ENCODE results near the gene XNDC1N.

XNDC1N gene

GRCh38 chr11:71948314-71949027, 20.1 kb upstream of the XNDC1N start:
- no peak for TF ChIP-seq CTCF (IDR thresholded peaks at IDR 0.05; ENCODE audit: control extremely low read depth, extremely low read depth, low read depth, missing control alignments)
- CTCF ChIA-PET: interaction anchor here (0.7 to 3.4 kb wide), 4 partner anchors 10 to 29 kb away, joined by 3 to 13 read pairs (median 4); partner anchors contain the start of genes RNF121 and XNDC1N
- DNase-seq (ENCODE audit: extremely low spot score): no peak
- POLR2A ChIA-PET: interaction anchor here (0.6 kb wide), 1 partner anchor 346 kb away, joined by 3 read pairs; no protein-coding TSS in a partner anchor

- ChIA-PET CTCF (interaction anchor here (5.7 kb wide), 1 partner anchor 9 kb away, joined by 34 read pairs; no protein-coding TSS in a partner anchor), POLR2A (interaction anchor here (1.1 kb wide), 1 partner anchor 17 kb away, joined by 3 read pairs; no protein-coding TSS in a partner anchor)
- DNase-seq (ENCODE audit: extremely low spot score): no peak
- TF ChIP-seq CTCF (IDR thresholded peaks at IDR 0.05; ENCODE audit: control extremely low read depth, extremely low read depth, low read depth, missing control alignments): no peak
Measured at GRCh38 chr11:71947498-71947897, 19.1 kb upstream of the XNDC1N start.

GRCh38 chr11:71946144-71946571, 17.8 kb upstream of the XNDC1N start:
- CTCF ChIA-PET: interaction anchor here (0.9 to 5.7 kb wide), 5 partner anchors 8 to 20 kb away, joined by 3 to 34 read pairs (median 3); partner anchors contain the start of gene XNDC1N
- POLR2A ChIA-PET: interaction anchor here (1.1 kb wide), 1 partner anchor 15 kb away, joined by 3 read pairs; no protein-coding TSS in a partner anchor
- TF ChIP-seq CTCF (IDR thresholded peaks at IDR 0.05; ENCODE audit: control extremely low read depth, extremely low read depth, low read depth, missing control alignments): no peak
- no peak for DNase-seq (ENCODE audit: extremely low spot score)

- POLR2A ChIA-PET: no interaction called here
- no peak for DNase-seq (ENCODE audit: extremely low spot score)
- CTCF ChIA-PET: interaction anchor here (5.0 kb wide), 1 partner anchor 9 kb away, joined by 28 read pairs; no protein-coding TSS in a partner anchor
- TF ChIP-seq CTCF (IDR thresholded peaks at IDR 0.05; ENCODE audit: control extremely low read depth, extremely low read depth, low read depth, missing control alignments): no peak
Measured at GRCh38 chr11:71940561-71941219, 12.3 kb upstream of the XNDC1N start.

GRCh38 chr11:71937826-71938225, 9.4 kb upstream of the XNDC1N start:
- no peak for DNase-seq (ENCODE audit: extremely low spot score)
- CTCF ChIA-PET: interaction anchor here (1.1 to 1.6 kb wide), 3 partner anchors 9 to 39 kb away, joined by 3 to 4 read pairs (median 4); no protein-coding TSS in a partner anchor
- no peak for TF ChIP-seq CTCF (IDR thresholded peaks at IDR 0.05; ENCODE audit: control extremely low read depth, extremely low read depth, low read depth, missing control alignments)
- POLR2A ChIA-PET: no interaction called here

- ChIA-PET CTCF (no interaction called here), POLR2A (no interaction called here)
- no peak for TF ChIP-seq CTCF (IDR thresholded peaks at IDR 0.05; ENCODE audit: control extremely low read depth, extremely low read depth, low read depth, missing control alignments)
- DNase-seq (ENCODE audit: extremely low spot score): no peak
Measured at GRCh38 chr11:71936825-71937224, 8.4 kb upstream of the XNDC1N start.

Data from GM10248 (cell line).